Spinal cord (tissue), 10 donors: Measurements from ENCODE around the gene ZFYVE27. TPM values are rescaled to one million over a fixed set of nuclear protein-coding genes. Genes with fewer than 3 reads are reported as not detected.

Experiments used
- DNase-seq, 6 donors: peaks; one replicate each; pipeline versions ENCODE4 v3.0.0 to v3.0.0-alpha.2; 2013 to 2015; ENCODE audit warnings: low spot score in 6 of 6, low read depth in 4 of 6
- H3K27ac ChIP-seq: one replicate; pipeline ENCODE4 v1.5.1; 2013; ENCODE audit warnings: low read depth, low read length, control low read depth
- H3K27me3 ChIP-seq: one replicate; pipeline ENCODE4 v1.6.1; 2013; ENCODE audit warnings: low read length; ENCODE audit not compliant: control insufficient read depth, insufficient read depth
- H3K36me3 ChIP-seq: one replicate; pipeline ENCODE4 v1.6.1; 2013; ENCODE audit warnings: low read length; ENCODE audit not compliant: control insufficient read depth, insufficient read depth
- H3K4me1 ChIP-seq: one replicate; pipeline ENCODE4 v1.6.1; 2013; ENCODE audit warnings: low read length; ENCODE audit not compliant: control insufficient read depth, insufficient read depth
- H3K4me3 ChIP-seq: one replicate; pipeline ENCODE4 v1.5.1; 2013; ENCODE audit warnings: low read depth, low read length, control low read depth
- H3K9me3 ChIP-seq: one replicate; pipeline ENCODE4 v1.6.1; 2013; ENCODE audit warnings: low read length; ENCODE audit not compliant: control insufficient read depth, insufficient read depth
- WGBS: methylation state at CpG from one replicate; pipeline ENCODE4 v1.1.5; 2013; ENCODE audit warnings: missing lambda C conversion rate; ENCODE audit not compliant: insufficient coverage; 5-methylcytosine and 5-hydroxymethylcytosine counted together
- polyA plus RNA-seq, 2 donors: library from polyadenylated mRNA; unstranded; fragments of 120-200 nt; gene quantifications; one replicate each; pipeline ENCODE4 v1.2.1, GENCODE V29; 2013; ENCODE audit not compliant: insufficient read length in 2 of 2
- total RNA-seq, 2 donors: library from RNA; depleted of rRNA in 1 of 2; stranded (reverse); fragments of 120-200 nt in 1 of 2; fragments of >200 nt in 1 of 2; gene quantifications; one replicate each; pipeline versions ENCODE4 v1.2.3 to v1.2.4, GENCODE V29; 2013 to 2014
- donor health status: healthy.

ZFYVE27 gene
- total and polyA plus RNA-seq, 4 donors, result 28.9 to 56.0 (median 38.1) TPM

DNA sequence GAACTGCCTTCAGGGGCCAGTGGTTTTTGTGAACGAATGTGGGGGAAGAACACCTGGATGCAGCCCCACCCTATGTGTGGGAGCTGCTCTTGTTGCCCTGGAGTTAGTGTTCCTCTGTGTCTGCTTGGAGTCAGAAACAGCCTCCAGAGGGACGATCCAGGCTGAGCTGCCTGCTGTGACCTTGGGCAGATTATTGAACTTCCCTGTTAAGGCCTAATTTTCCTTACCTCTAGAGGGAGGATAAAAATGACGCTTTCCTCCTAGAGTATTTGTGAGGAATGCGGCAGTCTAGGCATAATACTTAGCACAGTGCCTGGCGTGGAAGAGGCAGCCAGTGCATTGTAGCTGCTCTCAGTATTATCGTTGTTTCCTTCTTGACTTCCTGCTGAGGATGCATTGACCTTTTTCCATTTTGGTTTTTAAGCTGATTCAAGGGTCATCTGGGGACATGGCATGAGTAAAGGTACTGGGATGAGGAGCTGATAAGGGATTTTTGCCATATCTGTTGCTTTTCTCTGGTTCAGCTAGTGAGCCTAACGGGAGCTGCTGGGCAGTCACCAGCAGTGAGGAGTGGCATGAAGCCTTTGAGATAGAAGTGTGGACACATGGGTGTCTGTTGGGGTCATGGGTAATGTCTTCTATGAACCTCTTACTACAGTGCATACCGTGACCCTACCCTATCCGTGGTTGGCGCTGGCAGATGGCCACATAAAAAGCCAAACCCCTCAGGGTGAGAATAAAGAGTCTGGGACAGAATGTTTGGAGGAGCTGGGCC is 6.4 kb downstream of the ZFYVE27 start:
- Histone ChIP-seq H3K36me3 (peaks cover 33% of the 10 kb centered on the region), H3K27ac (no peak overlapping the region)
- WGBS, result 94% methylated on average over 5 of the region's 10 CpGs

GRCh38 chr10:97744405-97745035 is 7.6 kb downstream of the ZFYVE27 start:
- H3K36me3 ChIP-seq, result peaks cover 36% of the 10 kb centered on the region
- H3K27ac ChIP-seq, result no peak overlapping the region
- no peaks in the 10 kb centered on the region for H3K27me3 ChIP-seq
- H3K4me3 ChIP-seq, result no peak overlapping the region
- no peaks in the 10 kb centered on the region for H3K4me1 ChIP-seq
- no peak for DNase-seq
- H3K9me3 ChIP-seq, result no peaks in the 10 kb centered on the region
- WGBS, result 91% methylated on average over 14 of the region's 15 CpGs

More for the DNA sequence above, 6.4 kb downstream of the ZFYVE27 start:
- Histone ChIP-seq H3K4me1 (peaks cover 4% of the 10 kb centered on the region), H3K9me3 (no peaks in the 10 kb centered on the region), H3K27me3 (no peaks in the 10 kb centered on the region), H3K4me3 (no peak overlapping the region)
- DNase-seq, result no peak

- Histone ChIP-seq H3K4me1 (no peaks in the 10 kb centered on the region), H3K9me3 (no peaks in the 10 kb centered on the region), H3K4me3 (no peak overlapping the region), H3K27ac (no peak overlapping the region), H3K36me3 (peaks cover 55% of the 10 kb centered on the region), H3K27me3 (no peaks in the 10 kb centered on the region)
- no CpG with 5 or more reads among the region's 1 CpG for WGBS
- DNase-seq, result no peak
Observed at GRCh38 chr10:97747573-97747972, 10.6 kb downstream of the ZFYVE27 start.

- no peak for DNase-seq
- no peaks in the 10 kb centered on the region for H3K9me3 ChIP-seq
- peaks cover 56% of the 10 kb centered on the region for H3K36me3 ChIP-seq
- no peak overlapping the region for H3K4me3 ChIP-seq
- no peaks in the 10 kb centered on the region for H3K27me3 ChIP-seq
- 94% methylated on average over 2 of the region's 10 CpGs for WGBS
- H3K4me1 ChIP-seq, result no peaks in the 10 kb centered on the region
- H3K27ac ChIP-seq, result no peak overlapping the region
Observed at GRCh38 chr10:97748116-97748515, 11.2 kb downstream of the ZFYVE27 start.

DNA sequence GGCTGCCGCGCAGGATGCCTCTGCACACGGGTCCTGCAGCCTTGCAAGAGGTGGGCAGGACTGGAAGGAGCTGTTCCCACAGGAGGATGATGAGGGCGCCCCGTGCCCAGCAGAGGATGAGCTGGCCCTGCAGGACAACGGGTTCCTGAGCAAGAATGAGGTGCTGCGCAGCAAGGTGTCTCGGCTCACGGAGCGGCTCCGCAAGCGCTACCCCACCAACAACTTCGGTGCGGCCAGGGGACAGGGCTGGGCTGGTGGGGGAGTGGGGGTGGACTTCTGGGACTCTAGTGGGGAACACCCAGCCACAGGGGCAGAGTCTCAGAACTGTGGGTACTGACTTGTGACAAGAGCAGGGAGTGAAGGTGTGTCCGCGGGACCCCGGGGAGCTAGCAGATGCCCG is 16.0 kb downstream of the ZFYVE27 start:
- Histone ChIP-seq H3K27ac (no peak overlapping the region), H3K9me3 (no peaks in the 10 kb centered on the region), H3K4me1 (no peaks in the 10 kb centered on the region), H3K27me3 (no peaks in the 10 kb centered on the region), H3K4me3 (no peak overlapping the region), H3K36me3 (peaks cover 78% of the 10 kb centered on the region)
- WGBS, result 95% methylated on average over 18 of the region's 18 CpGs
- DNase-seq, result no peak

- no peak for DNase-seq
- no peak overlapping the region for H3K4me3 ChIP-seq
- no CpG with 5 or more reads among the region's 4 CpGs for WGBS
- H3K27ac ChIP-seq, result no peak overlapping the region
- H3K4me1 ChIP-seq, result peaks cover 6% of the 10 kb centered on the region
- H3K36me3 ChIP-seq, result peaks cover 79% of the 10 kb centered on the region
- no peaks in the 10 kb centered on the region for H3K27me3 ChIP-seq
- no peaks in the 10 kb centered on the region for H3K9me3 ChIP-seq
Observed at GRCh38 chr10:97754726-97755125, 17.8 kb downstream of the ZFYVE27 start.

DNA sequence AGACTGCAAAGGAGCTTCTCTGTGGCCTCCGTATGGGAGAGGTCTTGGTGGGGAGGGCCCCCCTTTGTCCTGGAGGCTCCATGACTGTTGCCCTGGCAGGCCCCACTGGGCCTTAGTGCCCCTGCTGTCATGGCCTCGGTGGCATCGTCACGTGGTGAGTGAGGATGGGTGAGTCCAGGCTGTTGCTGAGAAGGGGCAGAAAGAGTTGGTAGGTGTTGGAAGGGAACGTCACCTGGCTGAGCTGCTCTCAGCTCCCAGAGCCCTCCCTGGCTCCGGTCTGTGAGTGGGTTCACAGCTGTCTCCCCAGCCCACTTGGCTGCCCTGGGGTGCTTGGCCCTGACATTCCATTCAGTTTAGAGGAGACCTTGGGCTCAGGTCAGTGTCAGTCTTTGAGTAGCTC is 18.8 kb downstream of the ZFYVE27 start:
- peaks cover 15% of the 10 kb centered on the region for H3K4me1 ChIP-seq
- H3K9me3 ChIP-seq, result no peaks in the 10 kb centered on the region
- DNase-seq, result no peak
- H3K4me3 ChIP-seq, result no peak overlapping the region
- H3K27me3 ChIP-seq, result no peaks in the 10 kb centered on the region
- peaks cover 80% of the 10 kb centered on the region for H3K36me3 ChIP-seq
- no peak overlapping the region for H3K27ac ChIP-seq
- WGBS, result 91% methylated on average over 6 of the region's 6 CpGs

DNA sequence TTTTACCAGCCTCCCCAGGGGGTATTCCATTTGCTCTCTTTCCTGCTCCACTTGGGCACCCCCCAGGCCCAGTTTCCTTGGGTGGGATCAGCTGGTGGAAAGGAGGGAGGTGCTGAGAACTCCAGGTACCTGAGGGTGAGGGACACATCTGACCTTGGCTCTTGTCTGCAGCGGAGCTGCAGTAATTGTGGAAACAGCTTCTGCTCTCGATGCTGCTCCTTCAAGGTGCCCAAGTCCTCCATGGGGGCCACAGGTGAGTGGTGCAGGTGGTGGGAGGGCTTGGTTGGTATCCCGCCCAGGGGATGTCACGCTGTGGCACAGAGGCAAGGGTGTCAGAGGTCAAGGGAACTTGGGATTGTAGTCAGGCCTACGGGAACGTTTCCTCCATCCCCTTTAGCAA is 20.5 kb downstream of the ZFYVE27 start:
- 92% methylated on average over 4 of the region's 6 CpGs for WGBS
- H3K27ac ChIP-seq, result no peak overlapping the region
- no peak overlapping the region for H3K4me3 ChIP-seq
- no peak for DNase-seq
- H3K27me3 ChIP-seq, result no peaks in the 10 kb centered on the region
- peaks cover 31% of the 10 kb centered on the region for H3K4me1 ChIP-seq
- no peaks in the 10 kb centered on the region for H3K9me3 ChIP-seq
- H3K36me3 ChIP-seq, result peaks cover 84% of the 10 kb centered on the region

GRCh38 chr10:97759158-97759887 is 22.4 kb downstream of the ZFYVE27 start:
- H3K4me1 ChIP-seq, result peaks cover 45% of the 10 kb centered on the region
- no peak overlapping the region for H3K4me3 ChIP-seq
- no peaks in the 10 kb centered on the region for H3K9me3 ChIP-seq
- no peak overlapping the region for H3K27ac ChIP-seq
- peaks cover 67% of the 10 kb centered on the region for H3K36me3 ChIP-seq
- peak in 4 of 6 donors; percentile 59 to 90 (median 75) for DNase-seq
- H3K27me3 ChIP-seq, result no peaks in the 10 kb centered on the region
- WGBS, result 5% methylated on average over 2 of the region's 5 CpGs
